DND-41 (cell line): ENCODE data around the gene CROCC.

Source experiments
- EZH2 ChIP-seq: IDR thresholded peaks from 3 replicates; pipeline ENCODE4 v1.6.1; 2012; ENCODE audit warnings: borderline replicate concordance, low read depth, mild to moderate bottlenecking, moderate library complexity, low read length, inconsistent platforms; ENCODE audit not compliant: severe bottlenecking
- TF ChIP-seq, protein P1 (sequence below): IDR thresholded peaks from 2 replicates; pipeline ENCODE4 v1.5.1; 2012; ENCODE audit warnings: borderline replicate concordance, low read length, moderate library complexity, mild to moderate bottlenecking; ENCODE audit not compliant: poor library complexity, severe bottlenecking; ENCODE audit errors: extremely low read depth

DNA sequence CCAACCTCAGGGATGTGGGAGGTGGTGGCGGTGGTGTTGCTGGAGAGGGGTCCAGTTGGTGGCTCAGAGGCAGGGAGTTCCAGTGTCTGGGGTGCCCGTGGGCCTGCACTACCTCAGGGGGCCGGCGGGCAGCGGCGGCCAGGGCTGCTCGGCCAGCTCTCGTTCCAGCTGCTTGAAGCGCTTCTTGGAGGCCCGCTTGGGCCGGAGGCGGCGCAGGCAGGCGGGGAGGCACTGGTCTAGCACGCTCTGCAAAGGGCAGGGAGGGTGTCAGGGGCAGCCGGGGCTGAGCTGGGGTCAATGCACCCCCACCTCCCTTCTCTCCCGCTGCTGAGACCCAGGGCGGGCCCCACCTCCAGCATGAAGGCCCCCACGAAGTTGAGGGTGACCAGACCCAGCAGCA, 64.4 kb downstream of the CROCC start:
- TF ChIP-seq, protein P1, sequence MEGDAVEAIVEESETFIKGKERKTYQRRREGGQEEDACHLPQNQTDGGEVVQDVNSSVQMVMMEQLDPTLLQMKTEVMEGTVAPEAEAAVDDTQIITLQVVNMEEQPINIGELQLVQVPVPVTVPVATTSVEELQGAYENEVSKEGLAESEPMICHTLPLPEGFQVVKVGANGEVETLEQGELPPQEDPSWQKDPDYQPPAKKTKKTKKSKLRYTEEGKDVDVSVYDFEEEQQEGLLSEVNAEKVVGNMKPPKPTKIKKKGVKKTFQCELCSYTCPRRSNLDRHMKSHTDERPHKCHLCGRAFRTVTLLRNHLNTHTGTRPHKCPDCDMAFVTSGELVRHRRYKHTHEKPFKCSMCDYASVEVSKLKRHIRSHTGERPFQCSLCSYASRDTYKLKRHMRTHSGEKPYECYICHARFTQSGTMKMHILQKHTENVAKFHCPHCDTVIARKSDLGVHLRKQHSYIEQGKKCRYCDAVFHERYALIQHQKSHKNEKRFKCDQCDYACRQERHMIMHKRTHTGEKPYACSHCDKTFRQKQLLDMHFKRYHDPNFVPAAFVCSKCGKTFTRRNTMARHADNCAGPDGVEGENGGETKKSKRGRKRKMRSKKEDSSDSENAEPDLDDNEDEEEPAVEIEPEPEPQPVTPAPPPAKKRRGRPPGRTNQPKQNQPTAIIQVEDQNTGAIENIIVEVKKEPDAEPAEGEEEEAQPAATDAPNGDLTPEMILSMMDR, result no peak
- no peak for TF ChIP-seq EZH2
